Astrocyte of the spinal cord (primary cell): Measurements from ENCODE around the gene CAP2.
"Not testable (repeated sequence)": the region's sequence is repeated elsewhere in the genome, so short reads cannot be mapped to it uniquely, and the experiment has no call there.

Experiments used
- DNase-seq: peaks from one replicate; pipeline ENCODE4 v3.0.0; 2011; ENCODE audit warnings: low read depth, low spot score
- H3K4me3 ChIP-seq: 2 replicates; pipeline ENCODE4 v1.5.1; 2011; ENCODE audit warnings: low read depth, mild to moderate bottlenecking, low read length, moderate library complexity
- CTCF ChIP-seq: IDR thresholded peaks from 2 replicates; pipeline ENCODE4 v1.5.1; 2012; ENCODE audit warnings: low read depth, mild to moderate bottlenecking, low read length, inconsistent platforms
- in situ Hi-C: cut with HindIII; loops from 2 replicates; pipeline ENCODE4 v1.10.0; 2017; ENCODE audit warnings: low sequenced_read_pairs

Gene CAP2

GRCh38 chr6:17429383-17430061 is 36.1 kb downstream of the CAP2 start:
- DNase-seq, result peak; percentile 54
- in situ Hi-C loops, result no loop called here
- no peak overlapping the region for H3K4me3 ChIP-seq
- TF ChIP-seq CTCF, result no peak

GRCh38 chr6:17431581-17431980 is 38.2 kb downstream of the CAP2 start:
- in situ Hi-C loops, result no loop called here
- no peak overlapping the region for H3K4me3 ChIP-seq
- peak; percentile 40 for DNase-seq
- TF ChIP-seq CTCF, result no peak

- no peak overlapping the region for H3K4me3 ChIP-seq
- in situ Hi-C loops, result no loop called here
- TF ChIP-seq CTCF, result no peak
- no peak for DNase-seq
Measured at GRCh38 chr6:17432356-17432755, 39.0 kb downstream of the CAP2 start.

- TF ChIP-seq CTCF, result no peak
- H3K4me3 ChIP-seq, result no peak overlapping the region
- in situ Hi-C loops, result no loop called here
- DNase-seq, result no peak
Measured at GRCh38 chr6:17439243-17439993, 46.0 kb downstream of the CAP2 start.

GRCh38 chr6:17440811-17441210 is 47.4 kb downstream of the CAP2 start:
- H3K4me3 ChIP-seq, in situ Hi-C loops, DNase-seq: not testable (repeated sequence)

GRCh38 chr6:17442196-17442595 is 48.8 kb downstream of the CAP2 start:
- in situ Hi-C loops, result no loop called here
- H3K4me3 ChIP-seq, result no peak overlapping the region
- DNase-seq, result no peak
- TF ChIP-seq CTCF, result no peak

GRCh38 chr6:17446713-17447112 is 53.3 kb downstream of the CAP2 start:
- in situ Hi-C loops, result no loop called here
- no peak overlapping the region for H3K4me3 ChIP-seq
- peak; percentile 15 for TF ChIP-seq CTCF
- DNase-seq, result no peak
